ENCODE data around the gene ARHGEF10L.

ARHGEF10L gene

DNA sequence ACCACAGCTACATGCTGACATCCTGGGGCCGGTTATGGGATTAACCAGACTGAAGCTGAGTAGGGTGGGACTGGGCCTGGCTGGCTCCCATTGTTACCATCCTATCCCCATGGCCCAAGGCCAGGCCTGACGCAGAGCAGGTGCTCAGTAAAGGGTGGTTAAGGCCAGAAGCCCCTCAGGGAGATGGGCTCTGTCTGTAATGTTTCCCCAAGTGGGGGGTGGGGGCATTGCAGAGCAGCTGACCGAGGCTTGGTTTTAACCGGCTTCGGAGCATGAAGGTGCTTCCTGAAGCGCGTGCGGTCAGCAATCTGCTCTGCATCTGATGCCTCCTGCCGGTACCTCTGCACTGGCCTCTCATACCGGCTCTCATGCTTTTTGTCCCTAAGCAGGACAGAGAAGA lies 132.2 kb downstream of the ARHGEF10L start (continued):
- TF ChIP-seq, protein P1, sequence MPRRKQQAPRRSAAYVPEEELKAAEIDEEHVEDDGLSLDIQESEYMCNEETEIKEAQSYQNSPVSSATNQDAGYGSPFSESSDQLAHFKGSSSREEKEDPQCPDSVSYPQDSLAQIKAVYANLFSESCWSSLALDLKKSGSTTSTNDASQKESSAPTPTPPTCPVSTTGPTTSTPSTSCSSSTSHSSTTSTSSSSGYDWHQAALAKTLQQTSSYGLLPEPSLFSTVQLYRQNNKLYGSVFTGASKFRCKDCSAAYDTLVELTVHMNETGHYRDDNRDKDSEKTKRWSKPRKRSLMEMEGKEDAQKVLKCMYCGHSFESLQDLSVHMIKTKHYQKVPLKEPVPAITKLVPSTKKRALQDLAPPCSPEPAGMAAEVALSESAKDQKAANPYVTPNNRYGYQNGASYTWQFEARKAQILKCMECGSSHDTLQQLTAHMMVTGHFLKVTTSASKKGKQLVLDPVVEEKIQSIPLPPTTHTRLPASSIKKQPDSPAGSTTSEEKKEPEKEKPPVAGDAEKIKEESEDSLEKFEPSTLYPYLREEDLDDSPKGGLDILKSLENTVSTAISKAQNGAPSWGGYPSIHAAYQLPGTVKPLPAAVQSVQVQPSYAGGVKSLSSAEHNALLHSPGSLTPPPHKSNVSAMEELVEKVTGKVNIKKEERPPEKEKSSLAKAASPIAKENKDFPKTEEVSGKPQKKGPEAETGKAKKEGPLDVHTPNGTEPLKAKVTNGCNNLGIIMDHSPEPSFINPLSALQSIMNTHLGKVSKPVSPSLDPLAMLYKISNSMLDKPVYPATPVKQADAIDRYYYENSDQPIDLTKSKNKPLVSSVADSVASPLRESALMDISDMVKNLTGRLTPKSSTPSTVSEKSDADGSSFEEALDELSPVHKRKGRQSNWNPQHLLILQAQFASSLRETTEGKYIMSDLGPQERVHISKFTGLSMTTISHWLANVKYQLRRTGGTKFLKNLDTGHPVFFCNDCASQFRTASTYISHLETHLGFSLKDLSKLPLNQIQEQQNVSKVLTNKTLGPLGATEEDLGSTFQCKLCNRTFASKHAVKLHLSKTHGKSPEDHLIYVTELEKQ (tag by site-specific recombination; IDR thresholded peaks at IDR 0.05; ENCODE audit: borderline replicate concordance) = no peak
- no peak for TF ChIP-seq ZNF341 (tag by site-specific recombination; IDR thresholded peaks at IDR 0.05; ENCODE audit: low read depth)

DNA sequence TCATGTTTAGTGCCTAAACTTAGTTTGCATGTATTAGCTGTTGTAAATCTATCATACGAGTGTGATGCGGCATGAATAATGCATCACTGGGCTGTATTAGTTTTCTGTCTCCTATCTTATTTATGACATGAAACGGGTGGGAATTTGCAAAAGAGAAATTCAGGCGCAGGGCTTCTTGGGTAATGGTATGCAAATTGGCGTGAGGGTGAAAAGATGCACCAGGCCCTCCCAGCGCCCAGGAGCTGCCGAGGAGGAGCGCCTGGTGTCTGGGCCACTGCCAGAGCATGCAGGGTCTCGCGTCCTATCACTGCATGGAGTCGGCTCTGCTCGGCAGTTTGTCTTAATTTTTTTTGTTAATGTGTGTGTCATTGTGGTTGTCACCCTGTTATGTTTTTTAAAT lies 132.7 kb downstream of the ARHGEF10L start:
- POLR2A ChIA-PET = no interaction called here

DNA sequence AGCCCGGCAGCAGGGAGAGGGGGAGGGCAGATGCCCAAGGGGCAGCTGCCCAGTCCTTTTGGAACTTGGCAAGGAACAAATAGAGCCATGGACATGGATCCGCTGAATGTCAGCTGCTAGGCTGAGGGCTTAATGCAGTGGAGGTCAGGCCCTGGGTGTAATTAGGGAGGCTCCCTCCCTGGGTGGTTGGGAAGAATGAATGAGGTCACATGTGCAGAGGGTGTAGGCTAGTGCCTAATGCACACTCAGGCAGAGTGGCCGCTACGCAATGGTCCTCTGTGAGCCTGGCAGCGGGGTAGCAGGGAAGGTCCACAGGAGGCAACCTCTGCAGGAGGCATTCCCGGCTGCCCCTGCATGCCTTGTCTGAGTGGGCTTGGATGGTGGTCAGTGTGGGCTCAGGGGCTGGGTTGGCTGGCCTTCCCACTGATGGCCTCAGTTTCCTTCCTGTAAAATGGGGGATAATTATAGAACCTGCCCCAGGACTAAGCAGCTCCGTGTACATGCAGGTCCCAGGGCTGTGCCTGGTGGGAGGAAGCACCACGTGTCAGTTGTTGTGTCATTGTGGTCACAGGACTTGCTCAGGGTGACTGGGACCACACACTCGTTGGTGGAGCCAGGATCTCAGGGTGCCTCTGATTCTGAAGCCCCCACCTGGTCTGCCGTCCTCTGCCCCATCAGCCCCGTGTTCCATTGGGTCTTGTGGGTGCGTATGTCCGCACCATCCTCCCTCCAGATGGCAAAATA lies 134.0 kb downstream of the ARHGEF10L start:
- no peak overlapping the region for H3K4me3 ChIP-seq (ENCODE audit: low read depth, low read length)
- CTCF ChIA-PET = no interaction called here
- H3K4me1 ChIP-seq (ENCODE audit: control insufficient read depth, insufficient read depth, low read length) = no peaks in the 10 kb centered on the region
- H3K36me3 ChIP-seq (ENCODE audit: control insufficient read depth in 2 of 2, insufficient read depth in 1 of 2, low read length in 2 of 2) = no peaks in the 10 kb centered on the region
- peak; percentile 69 for TF ChIP-seq GLIS1 (tag by site-specific recombination; IDR thresholded peaks at IDR 0.05)
- TF ChIP-seq ZNF394 (tag by site-specific recombination; IDR thresholded peaks at IDR 0.05; ENCODE audit: borderline replicate concordance) = no peak
- TF ChIP-seq, protein P2, sequence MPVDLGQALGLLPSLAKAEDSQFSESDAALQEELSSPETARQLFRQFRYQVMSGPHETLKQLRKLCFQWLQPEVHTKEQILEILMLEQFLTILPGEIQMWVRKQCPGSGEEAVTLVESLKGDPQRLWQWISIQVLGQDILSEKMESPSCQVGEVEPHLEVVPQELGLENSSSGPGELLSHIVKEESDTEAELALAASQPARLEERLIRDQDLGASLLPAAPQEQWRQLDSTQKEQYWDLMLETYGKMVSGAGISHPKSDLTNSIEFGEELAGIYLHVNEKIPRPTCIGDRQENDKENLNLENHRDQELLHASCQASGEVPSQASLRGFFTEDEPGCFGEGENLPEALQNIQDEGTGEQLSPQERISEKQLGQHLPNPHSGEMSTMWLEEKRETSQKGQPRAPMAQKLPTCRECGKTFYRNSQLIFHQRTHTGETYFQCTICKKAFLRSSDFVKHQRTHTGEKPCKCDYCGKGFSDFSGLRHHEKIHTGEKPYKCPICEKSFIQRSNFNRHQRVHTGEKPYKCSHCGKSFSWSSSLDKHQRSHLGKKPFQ (tag by site-specific recombination; IDR thresholded peaks at IDR 0.05) = no peak
- TF ChIP-seq ZNF610 (tag by site-specific recombination; IDR thresholded peaks at IDR 0.05; ENCODE audit: borderline replicate concordance) = no peak
- no peak for TF ChIP-seq ZNF266 (tag by site-specific recombination; IDR thresholded peaks at IDR 0.05; ENCODE audit: low read depth)
- TF ChIP-seq, protein P3, sequence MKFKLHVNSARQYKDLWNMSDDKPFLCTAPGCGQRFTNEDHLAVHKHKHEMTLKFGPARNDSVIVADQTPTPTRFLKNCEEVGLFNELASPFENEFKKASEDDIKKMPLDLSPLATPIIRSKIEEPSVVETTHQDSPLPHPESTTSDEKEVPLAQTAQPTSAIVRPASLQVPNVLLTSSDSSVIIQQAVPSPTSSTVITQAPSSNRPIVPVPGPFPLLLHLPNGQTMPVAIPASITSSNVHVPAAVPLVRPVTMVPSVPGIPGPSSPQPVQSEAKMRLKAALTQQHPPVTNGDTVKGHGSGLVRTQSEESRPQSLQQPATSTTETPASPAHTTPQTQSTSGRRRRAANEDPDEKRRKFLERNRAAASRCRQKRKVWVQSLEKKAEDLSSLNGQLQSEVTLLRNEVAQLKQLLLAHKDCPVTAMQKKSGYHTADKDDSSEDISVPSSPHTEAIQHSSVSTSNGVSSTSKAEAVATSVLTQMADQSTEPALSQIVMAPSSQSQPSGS (tag by site-specific recombination; IDR thresholded peaks at IDR 0.05; ENCODE audit: low read depth) = no peak
- TF ChIP-seq ZNF623 (tag by site-specific recombination; IDR thresholded peaks at IDR 0.05) = peak; percentile 21; the same call in 1 of the 2 replicates
- TF ChIP-seq ZNF530 (tag by site-specific recombination; IDR thresholded peaks at IDR 0.05; ENCODE audit: low read depth) = no peak
- H3K9me3 ChIP-seq (ENCODE audit: control insufficient read depth, insufficient read depth, low read depth, low read length) = no peaks in the 10 kb centered on the region
- POLR2A ChIA-PET = no interaction called here
- no peak overlapping the region for H3K27ac ChIP-seq (ENCODE audit: extremely low read depth, low read depth, low read length)

More for the DNA sequence above, 132.7 kb downstream of the ARHGEF10L start:
- CTCF ChIA-PET = interaction anchor here (0.7 kb wide), 1 partner anchor 24 kb away, joined by 5 read pairs; no protein-coding TSS in a partner anchor
- Histone ChIP-seq H3K4me1 (ENCODE audit: control insufficient read depth, insufficient read depth, low read length) (no peaks in the 10 kb centered on the region), H3K36me3 (ENCODE audit: control insufficient read depth in 2 of 2, insufficient read depth in 1 of 2, low read length in 2 of 2) (no peaks in the 10 kb centered on the region), H3K9me3 (ENCODE audit: control insufficient read depth, insufficient read depth, low read depth, low read length) (no peaks in the 10 kb centered on the region), H3K27ac (ENCODE audit: extremely low read depth, low read depth, low read length) (no peak overlapping the region), H3K4me3 (ENCODE audit: low read depth, low read length) (no peak overlapping the region)
- no peak for TF ChIP-seq ZNF214 (tag by site-specific recombination; IDR thresholded peaks at IDR 0.05; ENCODE audit: borderline replicate concordance)
- TF ChIP-seq, protein P4, sequence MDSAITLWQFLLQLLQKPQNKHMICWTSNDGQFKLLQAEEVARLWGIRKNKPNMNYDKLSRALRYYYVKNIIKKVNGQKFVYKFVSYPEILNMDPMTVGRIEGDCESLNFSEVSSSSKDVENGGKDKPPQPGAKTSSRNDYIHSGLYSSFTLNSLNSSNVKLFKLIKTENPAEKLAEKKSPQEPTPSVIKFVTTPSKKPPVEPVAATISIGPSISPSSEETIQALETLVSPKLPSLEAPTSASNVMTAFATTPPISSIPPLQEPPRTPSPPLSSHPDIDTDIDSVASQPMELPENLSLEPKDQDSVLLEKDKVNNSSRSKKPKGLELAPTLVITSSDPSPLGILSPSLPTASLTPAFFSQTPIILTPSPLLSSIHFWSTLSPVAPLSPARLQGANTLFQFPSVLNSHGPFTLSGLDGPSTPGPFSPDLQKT (IDR thresholded peaks at IDR 0.05; ENCODE audit: borderline replicate concordance, low read depth, low read length) = no peak
- no peak for TF ChIP-seq ZNF354C (tag by site-specific recombination; IDR thresholded peaks at IDR 0.05; ENCODE audit: borderline replicate concordance, low read depth)
- no peak for TF ChIP-seq MEIS1 (CRISPR knock-in tag; IDR thresholded peaks at IDR 0.05; ENCODE audit: borderline replicate concordance)
- TF ChIP-seq, protein P5, sequence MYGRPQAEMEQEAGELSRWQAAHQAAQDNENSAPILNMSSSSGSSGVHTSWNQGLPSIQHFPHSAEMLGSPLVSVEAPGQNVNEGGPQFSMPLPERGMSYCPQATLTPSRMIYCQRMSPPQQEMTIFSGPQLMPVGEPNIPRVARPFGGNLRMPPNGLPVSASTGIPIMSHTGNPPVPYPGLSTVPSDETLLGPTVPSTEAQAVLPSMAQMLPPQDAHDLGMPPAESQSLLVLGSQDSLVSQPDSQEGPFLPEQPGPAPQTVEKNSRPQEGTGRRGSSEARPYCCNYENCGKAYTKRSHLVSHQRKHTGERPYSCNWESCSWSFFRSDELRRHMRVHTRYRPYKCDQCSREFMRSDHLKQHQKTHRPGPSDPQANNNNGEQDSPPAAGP (tag by site-specific recombination; IDR thresholded peaks at IDR 0.05) = no peak
- TF ChIP-seq ZNF112 (tag by site-specific recombination; IDR thresholded peaks at IDR 0.05) = no peak
- no peak for TF ChIP-seq ZNF311 (tag by site-specific recombination; IDR thresholded peaks at IDR 0.05; ENCODE audit: borderline replicate concordance)
- TF ChIP-seq ZNF302 (tag by site-specific recombination; IDR thresholded peaks at IDR 0.05; ENCODE audit: low read depth) = no peak
- TF ChIP-seq, protein P6, sequence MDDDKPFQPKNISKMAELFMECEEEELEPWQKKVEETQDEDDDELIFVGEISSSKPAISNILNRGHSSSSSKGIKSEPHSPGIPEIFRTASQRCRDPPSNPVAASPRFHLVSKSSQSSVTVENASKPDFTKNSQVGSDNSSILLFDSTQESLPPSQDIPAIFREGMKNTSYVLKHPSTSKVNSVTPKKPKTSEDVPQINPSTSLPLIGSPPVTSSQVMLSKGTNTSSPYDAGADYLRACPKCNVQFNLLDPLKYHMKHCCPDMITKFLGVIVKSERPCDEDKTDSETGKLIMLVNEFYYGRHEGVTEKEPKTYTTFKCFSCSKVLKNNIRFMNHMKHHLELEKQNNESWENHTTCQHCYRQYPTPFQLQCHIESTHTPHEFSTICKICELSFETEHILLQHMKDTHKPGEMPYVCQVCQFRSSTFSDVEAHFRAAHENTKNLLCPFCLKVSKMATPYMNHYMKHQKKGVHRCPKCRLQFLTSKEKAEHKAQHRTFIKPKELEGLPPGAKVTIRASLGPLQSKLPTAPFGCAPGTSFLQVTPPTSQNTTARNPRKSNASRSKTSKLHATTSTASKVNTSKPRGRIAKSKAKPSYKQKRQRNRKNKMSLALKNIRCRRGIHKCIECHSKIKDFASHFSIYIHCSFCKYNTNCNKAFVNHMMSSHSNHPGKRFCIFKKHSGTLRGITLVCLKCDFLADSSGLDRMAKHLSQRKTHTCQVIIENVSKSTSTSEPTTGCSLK (tag by site-specific recombination; IDR thresholded peaks at IDR 0.05) = no peak
